Left hindlimb (tissue), 1 donor: ENCODE data around the gene FADS6.
A peak's percentile ranks its signal among the peaks of the same experiment; 100 is the strongest.

Source experiments
- DNase-seq: peaks from one replicate; pipeline ENCODE4 v3.0.0-alpha.2; 2018

The FADS6 gene

DNA sequence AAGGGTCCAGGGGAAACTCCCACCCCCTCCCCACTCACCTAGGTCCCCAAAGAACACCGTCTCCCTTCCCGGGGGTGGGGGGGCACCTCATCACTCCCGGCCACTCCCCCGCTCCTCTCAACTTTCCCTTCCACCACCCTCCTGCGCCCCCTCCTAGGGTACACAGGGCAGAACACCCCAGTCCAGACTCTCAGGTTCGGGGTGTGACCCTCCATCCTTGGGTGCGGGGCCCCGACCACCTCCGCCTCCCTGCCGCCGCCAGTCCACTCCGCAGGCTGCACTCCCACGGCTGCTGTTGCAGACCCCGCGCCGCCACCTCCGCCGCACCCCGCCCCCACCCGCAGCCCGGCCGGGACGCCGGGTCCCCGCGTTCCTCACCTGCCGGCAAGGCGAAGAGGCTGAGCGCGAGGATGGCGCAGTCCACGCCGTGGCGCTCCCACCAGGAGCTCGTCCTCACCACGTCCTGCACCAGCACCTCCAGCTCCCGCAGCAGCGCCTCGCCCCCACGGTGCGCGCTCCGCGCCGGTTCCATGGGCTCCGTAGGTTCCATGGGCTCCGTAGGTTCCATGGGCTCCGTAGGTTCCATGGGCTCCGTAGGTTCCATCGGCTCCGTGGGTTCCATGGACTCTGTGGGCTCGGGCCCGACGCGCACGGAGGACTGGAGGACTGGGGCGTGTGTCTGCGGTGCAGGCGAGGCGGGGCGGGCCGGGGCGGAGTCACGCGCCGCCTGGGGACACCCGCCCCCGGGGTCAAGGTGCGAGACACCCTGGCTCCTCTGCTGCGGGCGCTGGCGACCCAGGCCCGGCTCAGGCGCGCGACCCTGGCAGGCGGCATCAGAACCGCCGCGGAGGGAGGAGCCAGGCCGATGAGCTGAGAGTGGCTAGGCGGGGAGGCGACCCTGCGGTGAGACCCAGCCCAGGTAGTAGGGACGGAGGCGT, at the start of gene FADS6:
TSS of gene FADS6 (minus strand) at position 660 of the 938 bp plus-strand sequence. CDS start at position 622, 38 bp downstream.
- DNase-seq: no peak

DNA sequence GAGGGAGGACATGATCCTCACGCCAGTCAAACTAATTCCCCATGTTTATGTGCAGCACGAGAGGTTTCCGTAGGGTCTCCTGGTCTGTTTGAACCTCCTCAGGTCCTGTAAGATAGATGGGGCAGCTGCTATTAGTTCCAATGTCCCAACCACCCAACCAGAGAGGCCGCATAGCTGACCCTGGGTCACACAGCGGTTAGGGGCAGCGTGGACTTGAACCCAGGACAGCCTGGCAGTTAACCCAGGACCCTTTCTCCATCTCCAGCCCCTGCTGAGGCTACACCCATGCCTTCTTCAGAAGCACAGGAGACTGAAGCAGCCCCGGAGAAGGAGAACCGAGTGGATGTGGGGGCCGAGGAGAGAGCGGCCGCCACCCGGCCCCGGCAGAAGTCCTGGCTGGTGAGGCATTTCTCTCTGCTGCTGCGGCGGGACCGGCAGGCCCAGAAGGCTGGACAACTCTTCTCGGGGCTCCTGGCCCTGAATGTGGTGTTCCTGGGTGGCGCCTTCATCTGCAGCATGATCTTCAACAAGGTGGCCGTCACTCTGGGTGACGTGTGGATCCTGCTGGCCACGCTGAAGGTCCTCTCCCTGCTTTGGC, 47.8 kb upstream of the FADS6 start:
- no peak for DNase-seq

GRCh38 chr17:74939534-74939933, 46.1 kb upstream of the FADS6 start:
- no peak for DNase-seq

DNA sequence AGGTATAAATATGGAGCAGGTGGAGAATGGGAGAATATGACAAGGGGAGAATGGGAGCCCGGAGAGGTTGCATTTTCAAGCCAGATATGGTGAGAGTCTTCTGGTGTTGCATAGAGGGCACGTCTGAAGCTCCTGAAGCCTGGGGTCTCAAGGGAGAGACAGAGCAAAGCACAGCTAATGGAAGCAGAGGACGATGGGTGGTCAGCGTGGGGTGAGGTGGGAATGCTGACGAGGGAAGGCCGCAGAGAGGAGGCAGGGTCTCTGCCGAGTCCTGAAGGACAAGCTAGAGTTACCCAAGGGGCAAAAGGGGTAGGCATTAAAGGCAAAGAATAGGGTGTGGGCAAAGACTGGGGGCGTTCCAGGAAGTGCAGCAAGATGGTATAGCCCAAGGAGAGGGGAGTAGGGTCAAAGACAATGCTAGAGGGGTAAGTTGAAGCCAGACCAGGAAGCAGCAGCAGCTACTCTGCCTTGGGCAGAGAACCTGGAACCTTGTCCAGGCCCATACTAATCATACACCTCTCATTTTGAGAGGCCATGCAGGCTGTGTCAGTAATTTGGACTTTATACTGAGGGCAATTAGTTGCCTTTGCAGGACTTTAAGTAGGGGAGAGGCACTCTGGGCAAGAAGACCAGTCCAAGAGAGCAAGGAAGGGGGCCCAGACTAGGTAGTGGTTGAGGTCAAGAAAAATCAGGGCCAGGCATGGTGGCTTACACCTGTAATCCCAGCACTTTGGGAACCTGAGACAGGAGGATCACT, 44.9 kb upstream of the FADS6 start:
- DNase-seq: no peak

DNA sequence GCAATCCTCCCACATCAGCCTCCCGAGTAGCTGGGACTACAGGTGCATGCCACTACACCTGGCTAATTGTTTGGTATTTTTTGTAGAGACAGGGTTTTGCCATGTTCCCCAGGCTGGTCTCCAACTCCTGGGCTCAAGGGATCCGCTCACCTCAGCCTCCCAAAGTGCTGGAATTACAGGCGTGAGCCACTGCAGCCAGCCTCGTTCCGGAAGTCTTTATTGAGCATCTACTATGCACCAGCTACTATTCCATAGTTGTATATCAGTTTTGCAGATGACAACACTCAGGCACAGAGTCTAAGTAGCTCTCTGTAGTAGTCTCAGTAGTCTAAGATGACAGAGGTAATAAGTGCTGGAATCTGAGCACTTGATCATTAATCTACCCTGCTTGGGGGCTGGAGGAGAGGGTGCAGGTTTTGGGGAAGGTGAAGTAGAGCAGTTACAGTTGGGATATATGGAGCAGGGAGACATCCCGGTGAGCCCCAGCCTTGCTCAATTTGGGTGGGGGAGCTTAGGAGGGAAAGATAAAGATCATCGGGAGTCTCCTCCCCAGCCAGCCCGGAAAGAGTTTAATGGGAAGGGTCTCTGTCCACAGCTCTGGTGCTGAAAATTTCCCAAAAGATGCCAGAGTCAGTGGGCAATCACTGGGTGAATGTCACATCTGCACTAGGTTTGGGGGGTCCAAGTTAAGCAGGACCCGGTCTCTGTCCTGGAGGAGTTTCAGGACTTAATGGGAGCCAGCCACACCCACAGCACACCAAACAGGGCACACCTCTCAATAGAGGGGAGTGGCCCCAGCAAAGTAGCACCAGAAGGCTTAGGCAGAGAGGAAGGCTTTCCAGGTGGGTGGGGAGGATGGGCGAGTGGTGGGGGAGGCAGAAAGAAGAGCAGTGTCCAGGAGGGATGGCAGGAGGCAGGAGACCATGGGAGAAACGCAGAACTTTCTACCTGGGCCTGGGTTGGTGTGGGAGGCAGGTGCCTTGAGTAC, 43.9 kb upstream of the FADS6 start:
- DNase-seq: no peak

DNA sequence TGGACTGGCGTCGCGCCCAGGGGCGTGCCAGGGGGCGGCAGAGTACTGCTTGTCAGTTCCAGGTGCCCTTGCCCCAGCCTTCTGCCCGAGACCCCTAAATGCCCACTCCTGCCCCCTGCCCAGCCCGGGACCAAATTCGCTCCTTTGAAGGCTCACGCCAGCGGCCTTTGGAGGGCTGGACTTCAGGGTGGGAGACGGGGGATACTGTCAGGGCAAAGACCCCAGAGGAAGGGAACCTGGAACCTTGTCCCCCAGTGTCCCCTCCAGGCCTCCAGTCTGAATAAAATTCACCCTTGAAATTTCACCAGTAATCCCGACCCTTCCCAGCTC, 43.0 kb upstream of the FADS6 start:
- DNase-seq: no peak

DNA sequence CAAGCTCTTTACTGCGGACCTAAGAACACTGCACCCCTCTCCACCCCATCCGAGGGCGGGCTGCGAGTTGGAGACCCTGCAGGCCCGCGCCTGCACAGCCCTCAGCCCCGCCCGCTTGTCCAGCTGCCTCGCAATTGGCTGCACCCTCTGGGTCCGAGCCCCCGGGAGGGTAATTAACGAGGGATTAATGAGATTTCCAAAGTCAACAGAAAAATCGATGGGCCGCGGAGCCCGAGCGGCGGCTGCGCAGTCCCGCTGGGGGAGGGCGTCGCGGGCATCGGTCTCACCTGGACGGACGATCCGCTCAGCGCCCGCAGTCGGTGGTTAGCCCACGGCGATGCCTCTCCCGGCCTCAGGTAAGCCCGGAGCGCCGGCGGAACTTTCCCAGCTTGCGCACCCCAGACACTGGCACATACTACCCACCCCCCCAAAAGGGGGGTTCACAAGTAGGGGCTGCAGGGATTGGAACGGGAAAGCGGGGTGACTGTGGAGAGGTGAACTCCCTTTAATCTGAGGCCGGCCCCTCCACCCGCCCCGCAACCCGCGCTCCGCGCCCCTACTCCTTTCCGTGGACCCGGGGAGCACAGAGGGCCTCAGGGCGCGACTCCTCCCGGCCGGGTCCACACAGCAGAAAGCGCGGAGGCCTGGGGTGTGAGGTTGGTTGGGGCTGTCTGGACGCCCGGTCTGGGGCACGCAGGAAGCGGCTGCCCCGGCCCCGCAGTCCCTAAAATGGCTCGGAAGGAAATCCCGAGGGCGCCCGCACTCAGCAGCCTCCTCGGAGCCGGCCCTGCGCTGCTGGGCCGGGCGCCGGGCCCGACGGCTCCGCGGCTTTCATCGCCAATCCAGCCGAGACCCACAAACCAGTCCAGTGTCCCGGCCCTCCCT, 42.4 kb upstream of the FADS6 start, which contains the start of gene OTOP3:
TSS of gene OTOP3 (plus strand) at position 314 of the 885 bp plus-strand sequence. CDS start at position 338, 24 bp downstream.
- no peak for DNase-seq

GRCh38 chr17:74935048-74935447, 41.6 kb upstream of the FADS6 start:
- no peak for DNase-seq

GRCh38 chr17:74930535-74931036, 37.2 kb upstream of the FADS6 start:
- no peak for DNase-seq

- no peak for DNase-seq
Observed at GRCh38 chr17:74928786-74929185, 35.4 kb upstream of the FADS6 start.

- DNase-seq: no peak
Observed at GRCh38 chr17:74925242-74925641, 31.8 kb upstream of the FADS6 start.

DNA sequence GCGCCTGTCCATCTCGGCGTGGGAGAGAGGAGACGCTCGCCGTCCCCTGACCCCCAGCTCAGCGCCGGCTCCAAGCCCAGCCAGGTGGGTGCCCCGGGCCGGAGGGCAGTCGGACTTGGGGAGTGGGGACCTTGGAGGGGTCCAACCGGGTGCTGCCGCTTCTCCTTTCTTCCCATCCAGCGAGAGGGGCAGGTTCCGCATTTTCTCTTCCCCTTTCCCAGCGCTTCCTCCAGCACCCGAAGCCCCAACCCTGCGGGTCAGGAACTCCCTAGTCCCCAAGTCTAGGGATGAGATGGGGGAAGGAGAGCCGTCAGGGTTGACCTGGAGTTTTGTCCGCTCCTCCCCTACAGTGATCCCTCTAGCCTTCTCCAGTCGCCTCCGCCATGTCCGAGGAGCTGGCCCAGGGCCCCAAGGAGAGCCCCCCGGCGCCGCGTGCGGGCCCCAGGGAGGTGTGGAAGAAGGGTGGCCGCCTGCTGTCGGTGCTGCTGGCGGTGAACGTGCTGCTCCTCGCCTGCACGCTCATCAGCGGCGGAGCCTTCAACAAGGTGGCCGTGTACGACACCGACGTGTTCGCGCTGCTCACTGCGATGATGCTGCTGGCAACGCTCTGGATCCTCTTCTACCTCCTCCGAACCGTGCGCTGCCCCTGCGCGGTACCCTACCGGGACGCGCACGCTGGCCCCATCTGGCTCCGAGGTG, 31.0 kb upstream of the FADS6 start, which contains the start of gene OTOP2:
TSS of gene OTOP2 (plus strand) at position 24 of the 699 bp plus-strand sequence. CDS start at position 384, 360 bp downstream.
- DNase-seq: no peak

- DNase-seq: peak; percentile 59
Observed at GRCh38 chr17:74923538-74924249, 30.3 kb upstream of the FADS6 start.

GRCh38 chr17:74922694-74923537, 29.5 kb upstream of the FADS6 start, which contains the start of gene USH1G:
Gene USH1G, minus strand, starts transcription at chr17:74923255. Its CDS starts 182 bp downstream, at chr17:74923073.
- DNase-seq: no peak

- DNase-seq: no peak
Observed at GRCh38 chr17:74922172-74922571, 28.7 kb upstream of the FADS6 start.

- no peak for DNase-seq
Observed at GRCh38 chr17:74921769-74922168, 28.3 kb upstream of the FADS6 start.

- DNase-seq: no peak
Observed at GRCh38 chr17:74921026-74921681, 27.7 kb upstream of the FADS6 start.

- no peak for DNase-seq
Observed at GRCh38 chr17:74920642-74921025, 27.2 kb upstream of the FADS6 start.
